ENCODE data around the gene FOXC1.

Gene FOXC1

GRCh38 chr6:1634081-1634480, 24.4 kb downstream of the FOXC1 start:
- Histone ChIP-seq H3K4me3 (replicated peaks; ENCODE audit: insufficient read depth, low read length) (no peak overlapping the region), H3K27me3 (ENCODE audit: insufficient read depth, poor library complexity, severe bottlenecking) (no peaks in the 10 kb centered on the region), H3K27ac (replicated peaks) (no peak overlapping the region)
- no peak for DNase-seq (ENCODE audit: low read depth in 1 of 2, low spot score in 1 of 2)
- no peak for TF ChIP-seq REST (IDR thresholded peaks at IDR 0.05; ENCODE audit: insufficient replicate concordance, low read depth)
- no peak for TF ChIP-seq SPI1 (IDR thresholded peaks at IDR 0.05; ENCODE audit: borderline replicate concordance, low read depth)
- no peak for TF ChIP-seq POLR2AphosphoS5 (IDR thresholded peaks at IDR 0.05; ENCODE audit: low read depth)

GRCh38 chr6:1635305-1636010, 25.7 kb downstream of the FOXC1 start:
- no peak for TF ChIP-seq REST (IDR thresholded peaks at IDR 0.05; ENCODE audit: insufficient replicate concordance, low read depth)
- no peak for TF ChIP-seq CTCF (IDR thresholded peaks at IDR 0.05; ENCODE audit: insufficient read depth, low read length)
- no peak for TF ChIP-seq GABPA (IDR thresholded peaks at IDR 0.05; ENCODE audit: low read depth)
- no peak for TF ChIP-seq SPI1 (IDR thresholded peaks at IDR 0.05; ENCODE audit: borderline replicate concordance, low read depth)
- no peak for TF ChIP-seq POLR2AphosphoS5 (IDR thresholded peaks at IDR 0.05; ENCODE audit: low read depth)
- Histone ChIP-seq H3K4me3 (replicated peaks; ENCODE audit: insufficient read depth, low read length) (no peak overlapping the region), H3K27me3 (ENCODE audit: insufficient read depth, poor library complexity, severe bottlenecking) (no peaks in the 10 kb centered on the region), H3K27ac (replicated peaks) (no peak overlapping the region)
- DNase-seq (ENCODE audit: low read depth in 1 of 2, low spot score in 1 of 2), result no peak

- no peak for DNase-seq (ENCODE audit: low read depth in 1 of 2, low spot score in 1 of 2)
- Histone ChIP-seq H3K27ac (replicated peaks) (no peak overlapping the region), H3K4me3 (replicated peaks; ENCODE audit: insufficient read depth, low read length) (no peak overlapping the region), H3K27me3 (ENCODE audit: insufficient read depth, poor library complexity, severe bottlenecking) (no peaks in the 10 kb centered on the region)
- TF ChIP-seq SPI1 (IDR thresholded peaks at IDR 0.05; ENCODE audit: borderline replicate concordance, low read depth) (no peak), REST (IDR thresholded peaks at IDR 0.05; ENCODE audit: insufficient replicate concordance, low read depth) (no peak), CTCF (IDR thresholded peaks at IDR 0.05; ENCODE audit: insufficient read depth, low read length) (no peak), POLR2AphosphoS5 (IDR thresholded peaks at IDR 0.05; ENCODE audit: low read depth) (no peak), GABPA (IDR thresholded peaks at IDR 0.05; ENCODE audit: low read depth) (no peak)
Observed at GRCh38 chr6:1636272-1636825, 26.6 kb downstream of the FOXC1 start.
